SK-N-SH (cell line): ENCODE data around the gene DEPDC5.
"Not testable (repeated sequence)": the region's sequence is repeated elsewhere in the genome, so short reads cannot be mapped to it uniquely, and the experiment has no call there.

Experiments used
- CTCF ChIP-seq: fragments of 200-600 bp; sonication (generic); IDR thresholded peaks from 2 replicates; pipeline ENCODE4 v1.6.1; 2017; ENCODE audit warnings: antibody characterized with exemption, mild to moderate bottlenecking, moderate library complexity
- FOSL2 ChIP-seq: IDR thresholded peaks from 2 replicates; pipeline ENCODE4 v1.4.0; 2012; ENCODE audit warnings: low read depth, mild to moderate bottlenecking, moderate library complexity, borderline replicate concordance
- GATA2 ChIP-seq: sonication (generic); formaldehyde crosslinking; IDR thresholded peaks from 2 replicates; pipeline ENCODE4 v1.5.0; 2020; ENCODE audit warnings: mild to moderate bottlenecking, missing genetic modification reagents
- MAX ChIP-seq: IDR thresholded peaks from 2 replicates; pipeline ENCODE4 v1.4.0; 2012; ENCODE audit warnings: low read depth
- MXI1 ChIP-seq: IDR thresholded peaks from 2 replicates; pipeline ENCODE4 v1.6.1; 2012; ENCODE audit warnings: mild to moderate bottlenecking, low read depth, low read length, improper control_type of control experiment
- PBX3 ChIP-seq: IDR thresholded peaks from 2 replicates; pipeline ENCODE4; 2012
- POLR2AphosphoS5 ChIP-seq: IDR thresholded peaks from 2 replicates; pipeline ENCODE4 v1.6.1; 2012; ENCODE audit warnings: low read depth, low read length
- SIN3A ChIP-seq: IDR thresholded peaks from 2 replicates; pipeline ENCODE4 v1.6.1; 2012; ENCODE audit warnings: low read depth, mild to moderate bottlenecking, low read length, moderate library complexity, borderline replicate concordance

GRCh38 chr22:31799358-31799757, 45.5 kb downstream of the DEPDC5 start:
- TF ChIP-seq POLR2AphosphoS5; CTCF; MAX; FOSL2; MXI1; SIN3A; PBX3; GATA2 (CRISPR knock-in tag): not testable (repeated sequence)
